ENCODE measurements around the gene N4BP2. TPM values are rescaled to one million over a fixed set of nuclear protein-coding genes. Genes with fewer than 3 reads are reported as not detected.

Gene N4BP2
- total and polyA plus RNA-seq, 7 experiments from 2014 or later = 12.9 to 37.2 (median 19.4) TPM

GRCh38 chr4:40194602-40195161 is 138.0 kb downstream of the N4BP2 start:
- H3K27me3 ChIP-seq (ENCODE audit: control insufficient read depth in 2 of 2, insufficient read depth in 2 of 2, low read length in 2 of 2) = no peaks in the 10 kb centered on the region
- POLR2A ChIA-PET = interaction anchor here (0.5 to 8.6 kb wide), 27 partner anchors 11 to 842 kb away, joined by 3 to 238 read pairs (median 6); partner anchors contain the start of gene N4BP2
- peaks cover 0 to 19% (median 5%) of the 10 kb centered on the region in 3 experiments for H3K36me3 ChIP-seq (ENCODE audit: control insufficient read depth in 2 of 3, insufficient read depth in 3 of 3, low read length in 3 of 3)
- H3K4me1 Mint-ChIP-seq = peaks cover 50 to 67% (median 59%) of the 10 kb centered on the region in 7 donors
- peak overlapping the region; percentile 100 for H3K27ac ChIP-seq (ENCODE audit: low read depth, low read length)
- peak overlapping the region; percentile 96 to 100 (median 99) for H3K4me3 Mint-ChIP-seq
- peak; percentile 60 for ATAC-seq
- CTCF ChIA-PET = interaction anchor here (0.9 to 3.2 kb wide), 9 partner anchors 11 to 130 kb away, joined by 3 to 12 read pairs (median 5); no protein-coding TSS in a partner anchor
- H3K9me3 Mint-ChIP-seq = peaks cover 0 to 7% (median 0%) of the 10 kb centered on the region in 11 donors
- peak overlapping the region; percentile 98 to 100 (median 99) for H3K27ac Mint-ChIP-seq
- intact Hi-C loops (cut with micrococcal nuclease) = loop anchor here (1.0 to 10.0 kb wide), 8 partner anchors 7 to 1530 kb away; partner anchors contain the start of genes PDS5A (in 2 of the 2), KLF3 (in 1 of the 2), RFC1 (in 1 of the 2) and UBE2K (in 1 of the 2)
- DNase-seq = peak in 8 of 9 donors; percentile 47 to 85 (median 80)
- H3K9me3 ChIP-seq (ENCODE audit: control insufficient read depth in 2 of 3, low read length in 3 of 3) = no peaks in the 10 kb centered on the region
- H3K4me1 ChIP-seq (ENCODE audit: control insufficient read depth in 2 of 2, insufficient read depth in 2 of 2, low read length in 2 of 2) = peaks cover 23 to 34% of the 10 kb centered on the region in 2 donors
- H3K27me3 Mint-ChIP-seq = peaks cover 0 to 5% (median 0%) of the 10 kb centered on the region in 5 donors
- H3K4me3 ChIP-seq (ENCODE audit: low read length) = peak overlapping the region; percentile 96
- peaks cover 6 to 27% (median 19%) of the 10 kb centered on the region in 5 donors for H3K36me3 Mint-ChIP-seq

- peak overlapping the region; percentile 98 to 100 (median 99) for H3K27ac Mint-ChIP-seq
- Histone ChIP-seq H3K27ac (ENCODE audit: low read depth, low read length) (peak overlapping the region; percentile 100), H3K36me3 (ENCODE audit: control insufficient read depth in 2 of 3, insufficient read depth in 3 of 3, low read length in 3 of 3) (peaks cover 0 to 23% (median 5%) of the 10 kb centered on the region in 3 experiments), H3K27me3 (ENCODE audit: control insufficient read depth in 2 of 2, insufficient read depth in 2 of 2, low read length in 2 of 2) (no peaks in the 10 kb centered on the region), H3K4me1 (ENCODE audit: control insufficient read depth in 2 of 2, insufficient read depth in 2 of 2, low read length in 2 of 2) (peaks cover 23 to 26% of the 10 kb centered on the region in 2 donors), H3K9me3 (ENCODE audit: control insufficient read depth in 2 of 3, low read length in 3 of 3) (no peaks in the 10 kb centered on the region), H3K4me3 (ENCODE audit: low read length) (peak overlapping the region; percentile 96)
- H3K4me1 Mint-ChIP-seq = peaks cover 48 to 60% (median 55%) of the 10 kb centered on the region in 7 donors
- intact Hi-C loops (cut with micrococcal nuclease) = loop anchor here (1.0 to 10.0 kb wide), 10 partner anchors 8 to 1531 kb away; partner anchors contain the start of genes KLF3 (in 1 of the 2), PDS5A (in 1 of the 2), RFC1 (in 1 of the 2) and UGDH (in 1 of the 2)
- peaks cover 0 to 7% (median 0%) of the 10 kb centered on the region in 5 donors for H3K27me3 Mint-ChIP-seq
- peaks cover 0 to 7% (median 0%) of the 10 kb centered on the region in 11 donors for H3K9me3 Mint-ChIP-seq
- ATAC-seq (no peak), DNase-seq (peak in 1 of 9 donors; percentile 19)
- CTCF ChIA-PET = interaction anchor here (0.6 to 3.2 kb wide), 13 partner anchors 10 to 126 kb away, joined by 3 to 12 read pairs (median 5); no protein-coding TSS in a partner anchor
- H3K4me3 Mint-ChIP-seq = peak overlapping the region; percentile 96 to 100 (median 99)
- H3K36me3 Mint-ChIP-seq = peaks cover 6 to 33% (median 27%) of the 10 kb centered on the region in 5 donors
- POLR2A ChIA-PET = interaction anchor here (0.7 to 8.6 kb wide), 32 partner anchors 11 to 843 kb away, joined by 3 to 238 read pairs (median 6); partner anchors contain the start of gene N4BP2
These were observed 138.8 kb downstream of the N4BP2 start for GRCh38 chr4:40195182-40196177.

GRCh38 chr4:40196272-40196671 is 139.6 kb downstream of the N4BP2 start:
- H3K4me1 ChIP-seq (ENCODE audit: control insufficient read depth in 2 of 2, insufficient read depth in 2 of 2, low read length in 2 of 2) = peaks cover 23 to 26% of the 10 kb centered on the region in 2 donors
- Mint-ChIP-seq H3K4me3 (peak overlapping the region; percentile 96 to 100 (median 99)), H3K27me3 (peaks cover 0 to 7% (median 0%) of the 10 kb centered on the region in 5 donors), H3K4me1 (peaks cover 42 to 58% (median 51%) of the 10 kb centered on the region in 7 donors), H3K27ac (peak overlapping the region; percentile 98 to 100 (median 99)), H3K9me3 (peaks cover 0 to 7% (median 0%) of the 10 kb centered on the region in 11 donors), H3K36me3 (peaks cover 6 to 41% (median 35%) of the 10 kb centered on the region in 5 donors)
- CTCF ChIA-PET = interaction anchor here (0.6 to 3.2 kb wide), 9 partner anchors 7 to 125 kb away, joined by 3 to 11 read pairs (median 4); no protein-coding TSS in a partner anchor
- peaks cover 0 to 27% (median 5%) of the 10 kb centered on the region in 3 experiments for H3K36me3 ChIP-seq (ENCODE audit: control insufficient read depth in 2 of 3, insufficient read depth in 3 of 3, low read length in 3 of 3)
- peak in 2 of 9 donors; percentile 28 to 44 for DNase-seq
- peak overlapping the region; percentile 96 for H3K4me3 ChIP-seq (ENCODE audit: low read length)
- no peak for ATAC-seq
- H3K9me3 ChIP-seq (ENCODE audit: control insufficient read depth in 2 of 3, low read length in 3 of 3) = no peaks in the 10 kb centered on the region
- H3K27me3 ChIP-seq (ENCODE audit: control insufficient read depth in 2 of 2, insufficient read depth in 2 of 2, low read length in 2 of 2) = no peaks in the 10 kb centered on the region
- POLR2A ChIA-PET = interaction anchor here (0.7 to 8.6 kb wide), 21 partner anchors 12 to 136 kb away, joined by 3 to 238 read pairs (median 10); no protein-coding TSS in a partner anchor
- peak overlapping the region; percentile 100 for H3K27ac ChIP-seq (ENCODE audit: low read depth, low read length)
- intact Hi-C loops (cut with micrococcal nuclease) = loop anchor here (1.0 to 10.0 kb wide), 7 partner anchors 44 to 1531 kb away; partner anchors contain the start of genes KLF3 (in 1 of the 2), PDS5A (in 1 of the 2), RFC1 (in 1 of the 2) and UGDH (in 1 of the 2)

- Histone ChIP-seq H3K36me3 (ENCODE audit: control insufficient read depth in 2 of 3, insufficient read depth in 3 of 3, low read length in 3 of 3) (peaks cover 0 to 27% (median 5%) of the 10 kb centered on the region in 3 experiments), H3K9me3 (ENCODE audit: control insufficient read depth in 2 of 3, low read length in 3 of 3) (no peaks in the 10 kb centered on the region), H3K27ac (ENCODE audit: low read depth, low read length) (peak within 1 kb of the TSS; percentile 100), H3K4me3 (ENCODE audit: low read length) (peak within 1 kb of the TSS; percentile 96), H3K4me1 (ENCODE audit: control insufficient read depth in 2 of 2, insufficient read depth in 2 of 2, low read length in 2 of 2) (peaks cover 25 to 26% of the 10 kb centered on the region in 2 donors), H3K27me3 (ENCODE audit: control insufficient read depth in 2 of 2, insufficient read depth in 2 of 2, low read length in 2 of 2) (no peaks in the 10 kb centered on the region)
- intact Hi-C loops (cut with micrococcal nuclease) = loop anchor here (1.0 to 10.0 kb wide), 11 partner anchors 9 to 1532 kb away; partner anchors contain the start of genes KLF3 (in 1 of the 2), PDS5A (in 1 of the 2), RFC1 (in 1 of the 2) and UGDH (in 1 of the 2)
- ChIA-PET CTCF (interaction anchor here (0.7 to 4.4 kb wide), 15 partner anchors 8 to 129 kb away, joined by 3 to 12 read pairs (median 4); no protein-coding TSS in a partner anchor), POLR2A (interaction anchor here (0.6 to 8.6 kb wide), 33 partner anchors 13 to 146 kb away, joined by 3 to 238 read pairs (median 5); partner anchors contain the start of gene N4BP2)
- Mint-ChIP-seq H3K9me3 (peaks cover 0 to 7% (median 0%) of the 10 kb centered on the region in 11 donors), H3K4me1 (peaks cover 38 to 56% (median 46%) of the 10 kb centered on the region in 7 donors), H3K27ac (peak within 1 kb of the TSS; percentile 98 to 100 (median 99)), H3K36me3 (peaks cover 6 to 41% (median 39%) of the 10 kb centered on the region in 5 donors), H3K27me3 (peaks cover 0 to 7% (median 0%) of the 10 kb centered on the region in 5 donors), H3K4me3 (peak within 1 kb of the TSS; percentile 96 to 100 (median 99))
- peak; percentile 56 for ATAC-seq
- peak; percentile 53 to 92 (median 85) for DNase-seq
These were observed 140.2 kb downstream of the N4BP2 start, which contains the start of gene RHOH for GRCh38 chr4:40196724-40197281. Gene RHOH (plus strand): TSS chr4:40197031. CDS start chr4:40243387, 46,356 bp downstream.
